ENCODE measurements around the gene PCTP.

PCTP gene

DNA sequence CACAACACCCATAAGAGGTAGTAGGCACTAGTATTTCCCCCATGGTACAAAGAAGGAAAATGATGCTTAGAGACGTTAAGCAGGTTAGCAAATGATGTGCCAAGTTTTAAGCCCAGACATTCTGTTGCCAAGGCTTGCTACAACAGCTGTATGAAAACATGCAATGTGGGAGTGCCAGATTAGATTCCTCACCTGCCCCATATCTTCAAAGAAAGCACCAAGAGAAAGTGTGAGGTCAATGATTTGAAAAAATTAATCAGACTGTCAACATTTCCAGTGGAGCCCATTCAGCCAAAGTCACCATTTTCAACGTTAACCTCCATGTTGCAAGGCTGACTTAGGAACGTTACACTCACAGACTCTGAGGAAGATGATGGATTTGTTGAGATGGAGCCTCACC lies 61.5 kb downstream of the PCTP start:
- no peak for DNase-seq

GRCh38 chr17:55813944-55814343 lies 63.1 kb downstream of the PCTP start:
- no peak for DNase-seq

DNA sequence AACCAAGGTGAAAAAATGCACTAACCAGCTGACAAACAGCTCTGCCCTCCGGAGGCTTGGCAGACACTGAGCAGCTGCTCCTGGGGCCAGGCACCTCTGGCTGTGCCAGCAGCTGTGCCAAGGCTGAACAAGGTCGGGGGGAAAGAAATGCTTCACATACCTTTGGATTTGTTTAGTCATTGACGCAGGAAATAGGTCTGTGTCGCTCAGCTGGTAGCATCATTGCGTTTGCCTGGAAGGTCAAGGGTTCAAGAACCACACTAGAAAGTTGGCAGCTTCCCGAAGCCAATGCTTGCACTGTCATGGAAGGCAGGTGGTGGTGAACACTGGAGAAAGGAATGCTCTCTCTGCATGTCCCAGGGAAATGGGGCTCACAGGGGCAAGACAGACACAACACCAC lies 63.5 kb downstream of the PCTP start:
- DNase-seq = no peak

DNA sequence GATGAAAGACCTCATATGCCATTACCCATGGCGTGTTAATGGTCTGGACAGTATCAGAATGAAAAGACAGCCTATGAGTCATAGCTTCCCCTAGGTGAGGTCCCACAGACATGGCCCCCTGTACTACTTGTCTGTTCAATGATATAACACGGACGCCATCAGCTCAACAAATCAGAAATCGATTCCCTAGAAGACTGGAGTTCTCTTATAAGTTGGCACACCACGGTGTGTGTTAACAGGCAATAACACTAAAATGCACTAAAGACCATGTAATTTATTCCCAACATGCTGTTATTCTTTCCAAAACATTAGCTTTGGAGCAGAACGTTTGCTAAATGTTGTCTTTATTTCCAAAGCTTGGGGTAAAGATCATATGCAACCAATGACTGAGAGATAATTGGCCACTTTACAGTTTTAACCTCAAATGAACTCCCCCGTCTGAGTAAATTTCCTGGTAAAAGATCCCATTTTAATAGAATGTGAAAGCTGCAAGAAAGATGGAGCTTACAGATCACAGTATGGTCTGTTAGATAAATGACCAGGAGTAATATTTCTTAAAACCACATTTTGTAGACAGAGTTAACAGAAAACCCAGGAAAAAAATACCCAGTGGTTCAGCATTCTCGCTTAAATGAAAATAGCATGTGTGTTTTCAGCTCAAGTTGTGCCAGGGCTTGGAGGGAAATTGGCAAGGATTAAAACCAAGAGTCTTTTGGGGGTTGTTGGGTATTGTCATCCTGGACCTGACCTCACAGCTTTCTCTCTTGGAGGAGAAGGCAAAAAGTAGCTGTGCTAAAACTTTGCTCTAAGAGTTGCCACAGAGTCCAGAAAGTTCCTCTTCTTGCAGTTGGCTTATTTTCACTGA lies 65.9 kb downstream of the PCTP start:
- no peak for DNase-seq

DNA sequence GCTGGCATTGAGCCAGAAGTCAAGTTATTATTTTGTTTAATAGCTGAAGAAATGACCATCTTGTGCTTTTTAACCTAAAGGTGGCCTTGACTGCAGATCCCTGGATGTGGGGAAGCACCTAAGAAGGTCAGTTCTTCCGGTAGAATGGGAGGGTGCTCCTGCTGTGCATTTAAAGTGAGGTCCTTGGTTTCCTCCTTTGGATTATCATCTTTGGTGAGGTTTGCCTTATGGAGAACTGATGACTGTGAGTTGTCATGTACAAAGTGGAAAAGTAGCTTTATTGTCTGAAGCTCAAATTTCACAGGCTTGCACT lies 66.5 kb downstream of the PCTP start:
- DNase-seq = no peak

- DNase-seq = no peak
These were observed 67.2 kb downstream of the PCTP start for GRCh38 chr17:55818026-55818425.

- no peak for DNase-seq
These were observed 67.9 kb downstream of the PCTP start for GRCh38 chr17:55818451-55819375.

DNA sequence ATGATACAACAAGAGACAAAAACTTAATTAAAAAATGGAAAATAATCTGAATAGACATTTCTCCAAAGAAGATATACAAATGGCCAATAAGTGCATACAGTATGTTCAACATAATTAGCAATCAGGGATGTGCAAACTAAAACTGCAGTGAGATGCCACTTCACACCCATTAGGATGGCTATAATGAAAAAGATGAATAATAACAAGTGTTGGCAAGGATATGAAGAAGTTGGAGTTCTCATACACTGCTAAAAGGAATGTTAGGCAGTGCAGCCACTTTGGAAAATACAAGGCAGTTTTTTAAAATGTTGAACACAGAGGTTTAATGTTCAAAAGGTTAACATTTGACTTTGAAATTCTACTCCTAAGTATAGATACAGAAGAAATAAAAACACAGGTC lies 69.8 kb downstream of the PCTP start:
- no peak for DNase-seq

GRCh38 chr17:55822028-55822427 lies 71.2 kb downstream of the PCTP start:
- no peak for DNase-seq

- no peak for DNase-seq
These were observed 74.4 kb downstream of the PCTP start for GRCh38 chr17:55825213-55825612.

Measured in midbrain (tissue), 1 donor.